Ishikawa (cell line): Measurements from ENCODE around the gene FBRSL1.

ENCODE experiments used
- CEBPB ChIP-seq: IDR thresholded peaks from 2 replicates; pipeline ENCODE4 v1.6.1; 2012
- EGR1 ChIP-seq: IDR thresholded peaks from 2 replicates; pipeline ENCODE4 v1.6.1; 2012
- MAX ChIP-seq: IDR thresholded peaks from 2 replicates; pipeline ENCODE4 v1.6.1; 2012
- NFIC ChIP-seq: IDR thresholded peaks from 2 replicates; pipeline ENCODE4 v1.6.1; 2012
- RAD21 ChIP-seq: IDR thresholded peaks from 2 replicates; pipeline ENCODE4 v1.6.1; 2012; ENCODE audit warnings: low read depth
- REST ChIP-seq: IDR thresholded peaks from 2 replicates; pipeline ENCODE4 v1.6.1; 2012; ENCODE audit warnings: low read depth, mild to moderate bottlenecking
- TAF1 ChIP-seq: IDR thresholded peaks from 2 replicates; pipeline ENCODE4 v1.6.1; 2012; ENCODE audit warnings: low read depth, mild to moderate bottlenecking
- YY1 ChIP-seq: IDR thresholded peaks from 2 replicates; pipeline ENCODE4 v1.6.1; 2012; ENCODE audit warnings: low read depth

- TF ChIP-seq EGR1 (no peak), MAX (no peak), CEBPB (no peak), NFIC (no peak), REST (no peak), TAF1 (no peak), YY1 (no peak), RAD21 (no peak)
Measured at GRCh38 chr12:132508491-132508740, 18.5 kb downstream of the FBRSL1 start.
